Heart left ventricle (tissue), 16 donors: Measurements from ENCODE around the gene RNASE13. TPM values are rescaled to one million over a fixed set of nuclear protein-coding genes. Genes with fewer than 3 reads are reported as not detected.
A peak's percentile ranks its signal among the peaks of the same experiment; 100 is the strongest.

Source experiments
- ATAC-seq, 4 donors: fragments of 200-7000 bp; cut with Tn5 transposase; one replicate each; pipeline ENCODE4 v1.9.1; 2020 to 2022; ENCODE audit warnings: moderate library complexity in 4 of 4, mild to moderate bottlenecking in 3 of 4, moderate number of reproducible peaks in 1 of 4
- DNase-seq, 5 donors: peaks; one replicate each; pipeline ENCODE4 v3.0.0-alpha.2; 2020
- H3K27ac ChIP-seq, 12 donors: fragments of 200-600 bp; sonication (generic) in 4 of 12; one replicate each; pipeline versions ENCODE4 v1.5.0 to v1.8.0; 2016 to 2022; ENCODE audit warnings: mild to moderate bottlenecking in 2 of 12
- H3K27me3 ChIP-seq, 9 donors: fragments of 200-600 bp; sonication (generic) in 2 of 9; one replicate each; pipeline versions ENCODE4 v1.5.1 to v1.8.0; 2016 to 2022; ENCODE audit warnings: mild to moderate bottlenecking in 3 of 9
- H3K36me3 ChIP-seq, 9 donors: fragments of 200-600 bp; sonication (generic) in 2 of 9; one replicate each; pipeline versions ENCODE4 v1.5.0 to v1.8.0; 2018 to 2022; ENCODE audit warnings: mild to moderate bottlenecking in 2 of 9
- H3K4me1 ChIP-seq, 12 donors: fragments of 200-600 bp; sonication (generic) in 4 of 12; one replicate each; pipeline versions ENCODE4 v1.5.0 to v1.8.0; 2016 to 2022; ENCODE audit warnings: mild to moderate bottlenecking in 3 of 12
- H3K4me3 ChIP-seq, 12 donors: fragments of 200-600 bp; sonication (generic) in 4 of 12; one replicate each; pipeline versions ENCODE4 v1.5.0 to v1.8.0; 2017 to 2022; ENCODE audit warnings: mild to moderate bottlenecking in 9 of 12, moderate library complexity in 4 of 12
- H3K9me3 ChIP-seq, 12 donors: fragments of 200-600 bp; sonication (generic) in 4 of 12; one replicate each; pipeline versions ENCODE4 v1.5.0 to v1.8.0; 2016 to 2022; ENCODE audit warnings: mild to moderate bottlenecking in 1 of 12
- CTCF ChIP-seq, 12 donors: fragments of 200-600 bp; sonication (generic) in 4 of 12; IDR thresholded peaks; one replicate each; pipeline versions ENCODE4 v1.5.0 to v1.8.0; 2018 to 2022; ENCODE audit warnings: antibody characterized with exemption in 12 of 12, mild to moderate bottlenecking in 5 of 12
- POLR2A ChIP-seq, 2 donors: fragments of 450-650 bp; IDR thresholded peaks; one replicate each; pipeline ENCODE4 v1.6.1; 2017; ENCODE audit warnings: antibody characterized with exemption in 2 of 2, mild to moderate bottlenecking in 2 of 2, moderate library complexity in 2 of 2
- WGBS, 4 donors: extraction: QIAGEN DNeasy Blood & Tissue Kit in 2 of 4; methylation state at CpG; one replicate each; pipeline versions ENCODE4 v1.1.5 to v1.1.7; 2013 to 2018; 5-methylcytosine and 5-hydroxymethylcytosine counted together
- intact Hi-C, 10 donors: fragments of 100-400 bp; cut with DNase I; formaldehyde crosslinking; loops; one replicate each; pipeline versions ENCODE4 v1.11.1 to v1.14.2; 2022
- polyA plus RNA-seq, 2 donors: library from polyadenylated mRNA; stranded (reverse); fragments of 200-250 nt; gene quantifications; one replicate each; pipeline ENCODE4 v1.2.3, GENCODE V29; 2013
- total RNA-seq, 9 donors: library from RNA; depleted of rRNA in 2 of 9; stranded (reverse); fragments of >200 nt in 2 of 9; fragmentation: NEBNext Ultra II Directional in 3 of 9; extraction: Animal tissue kit (Norgen Biotek cat#: 25700) in 3 of 9; gene quantifications; one replicate each; pipeline versions ENCODE4 v1.1.0 to v1.2.4, GENCODE V29; 2016 to 2023
- donor health status: ischemic (EF 13 %, LVEDD 7.1; RV severe dilation, severe dysfunction).
- donor health status: healthy with polysubstance abuse.
- donor health status: DM: no; HTN: yes; CAD: no.
- donor health status: DM: no; HTN: no; CAD: no.
- donor health status: ischemic (EF 25% LVEDD 6.9; RV normal size, moderate dysfunction).
- donor health status: ischemic (EF 25% LVEDD 5.7; RV mildly dilated, moderate dysfunction).
- donor health status: healthy.
- donor health status: DM: yes; HTN: yes; CAD: no.
- donor health status: ischemic (EF 35%, LVEDD 5.7; RV mildly dilated, moderate dysfunction).
- donor health status: nonischemic (EF 11% LVEDD 7.7; RV severe dilation, severe dysfunction).
- donor health status: DM: yes; HTN: yes; CAD: no.
- donor health status: PGD.
- donor health status: ischemic (EF 29% LVEDD 5.4; RV normal size, mild dysfunction).
- donor health status: nonischemic (EF 23%, LVEDD 6.1; RV moderate dilation, normal function).

RNASE13 gene
- total and polyA plus RNA-seq, 11 donors: not detected

GRCh38 chr14:21074398-21075272, 40.0 kb upstream of the RNASE13 start:
- H3K4me3 ChIP-seq: no peak overlapping the region
- intact Hi-C loops: no loop called here
- H3K36me3 ChIP-seq: peaks cover 0 to 71% (median 64%) of the 10 kb centered on the region in 9 donors
- H3K27ac ChIP-seq: no peak overlapping the region
- no peaks in the 10 kb centered on the region for H3K9me3 ChIP-seq
- 87 to 93% (median 91%) methylated on average over 25 to 26 of the region's 26 CpGs for WGBS, 4 donors
- DNase-seq (no peak), ATAC-seq (no peak)
- TF ChIP-seq POLR2A (IDR thresholded peaks at IDR 0.05) (no peak), CTCF (IDR thresholded peaks at IDR 0.05) (no peak)
- H3K4me1 ChIP-seq: peaks cover 0 to 26% (median 16%) of the 10 kb centered on the region in 12 donors
- H3K27me3 ChIP-seq: no peaks in the 10 kb centered on the region

GRCh38 chr14:21073921-21074320, 39.3 kb upstream of the RNASE13 start:
- TF ChIP-seq POLR2A (IDR thresholded peaks at IDR 0.05) (no peak), CTCF (IDR thresholded peaks at IDR 0.05) (no peak)
- Histone ChIP-seq H3K27me3 (peaks cover 0 to 3% (median 0%) of the 10 kb centered on the region in 9 donors), H3K4me3 (no peak overlapping the region), H3K4me1 (peaks cover 0 to 33% (median 22%) of the 10 kb centered on the region in 12 donors), H3K27ac (no peak overlapping the region), H3K36me3 (peaks cover 0 to 64% (median 56%) of the 10 kb centered on the region in 9 donors), H3K9me3 (no peaks in the 10 kb centered on the region)
- intact Hi-C loops: loop anchor here in 1 of 10 donors (2.0 kb wide), 1 partner anchor 17 kb away; no protein-coding TSS in a partner anchor
- DNase-seq (no peak), ATAC-seq (no peak)
- WGBS, 4 donors: 90 to 100% (median 95%) methylated on average over 2 to 9 of the region's 9 CpGs

GRCh38 chr14:21072781-21073339, 38.3 kb upstream of the RNASE13 start:
- no peak for ATAC-seq
- H3K4me3 ChIP-seq: peak overlapping the region in 2 of 12 donors; percentile 77 to 85
- peaks cover 0 to 53% (median 46%) of the 10 kb centered on the region in 9 donors for H3K36me3 ChIP-seq
- H3K9me3 ChIP-seq: no peaks in the 10 kb centered on the region
- DNase-seq: no peak
- peaks cover 0 to 6% (median 0%) of the 10 kb centered on the region in 9 donors for H3K27me3 ChIP-seq
- 91 to 94% (median 93%) methylated on average over 6 to 9 of the region's 9 CpGs for WGBS, 4 donors
- no peak for TF ChIP-seq CTCF (IDR thresholded peaks at IDR 0.05)
- no peak for TF ChIP-seq POLR2A (IDR thresholded peaks at IDR 0.05)
- intact Hi-C loops: loop anchor here in 1 of 10 donors (2.0 kb wide), 1 partner anchor 18 kb away; no protein-coding TSS in a partner anchor
- peak overlapping the region in 10 of 12 donors; percentile 87 to 99 (median 94) for H3K27ac ChIP-seq
- peaks cover 0 to 40% (median 28%) of the 10 kb centered on the region in 12 donors for H3K4me1 ChIP-seq

- ATAC-seq: peak in 3 of 4 donors; percentile 9 to 27 (median 27)
- H3K27me3 ChIP-seq: peaks cover 0 to 6% (median 0%) of the 10 kb centered on the region in 9 donors
- TF ChIP-seq CTCF (IDR thresholded peaks at IDR 0.05): no peak
- peak in 1 of 2 donors; percentile 17 for TF ChIP-seq POLR2A (IDR thresholded peaks at IDR 0.05)
- H3K4me3 ChIP-seq: peak overlapping the region in 11 of 12 donors; percentile 68 to 99 (median 85)
- H3K36me3 ChIP-seq: peaks cover 0 to 45% (median 38%) of the 10 kb centered on the region in 9 donors
- intact Hi-C loops: loop anchor here in 1 of 10 donors (2.0 kb wide), 1 partner anchor 19 kb away; no protein-coding TSS in a partner anchor
- H3K9me3 ChIP-seq: no peaks in the 10 kb centered on the region
- peak overlapping the region; percentile 86 to 99 (median 92) for H3K27ac ChIP-seq
- DNase-seq: peak in 3 of 5 donors; percentile 55 to 64 (median 58)
- WGBS, 4 donors: 36 to 47% (median 41%) methylated on average over 4 of the region's 4 CpGs
- peaks cover 0 to 40% (median 28%) of the 10 kb centered on the region in 12 donors for H3K4me1 ChIP-seq
Measured at GRCh38 chr14:21072031-21072473, 37.4 kb upstream of the RNASE13 start.
